ENCODE results near the gene WSCD2. TPM values are rescaled to one million over a fixed set of nuclear protein-coding genes. Genes with fewer than 3 reads are reported as not detected.

The WSCD2 gene
- total RNA-seq, 1 donor from 2014 or later, result 1.9 TPM

DNA sequence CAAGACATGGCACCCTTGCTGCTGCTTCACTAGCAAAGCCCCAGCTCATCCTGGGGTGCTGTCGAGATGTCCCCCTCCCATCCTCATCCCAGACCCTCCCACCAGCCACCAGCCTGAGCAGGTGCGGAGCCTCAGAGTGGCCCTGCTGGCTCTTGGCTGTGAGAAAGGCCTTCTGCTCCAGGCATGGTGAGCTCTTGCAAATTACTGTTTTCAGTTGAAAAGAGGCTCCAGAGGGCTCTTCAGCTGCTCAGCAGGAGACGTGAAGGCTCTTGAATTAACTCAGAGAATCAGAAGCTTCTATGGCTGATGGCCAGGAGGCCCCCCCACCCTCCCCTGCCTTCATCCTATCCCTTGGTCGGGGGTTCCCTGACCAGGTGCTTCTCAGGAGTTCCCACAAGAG, 44.1 kb downstream of the WSCD2 start:
- peaks cover 3% of the 10 kb centered on the region for H3K27me3 Mint-ChIP-seq
- no peaks in the 10 kb centered on the region for H3K36me3 Mint-ChIP-seq (ENCODE audit: low read depth)
- intact Hi-C loops (cut with micrococcal nuclease), result no loop called here
- TF ChIP-seq, protein P1, sequence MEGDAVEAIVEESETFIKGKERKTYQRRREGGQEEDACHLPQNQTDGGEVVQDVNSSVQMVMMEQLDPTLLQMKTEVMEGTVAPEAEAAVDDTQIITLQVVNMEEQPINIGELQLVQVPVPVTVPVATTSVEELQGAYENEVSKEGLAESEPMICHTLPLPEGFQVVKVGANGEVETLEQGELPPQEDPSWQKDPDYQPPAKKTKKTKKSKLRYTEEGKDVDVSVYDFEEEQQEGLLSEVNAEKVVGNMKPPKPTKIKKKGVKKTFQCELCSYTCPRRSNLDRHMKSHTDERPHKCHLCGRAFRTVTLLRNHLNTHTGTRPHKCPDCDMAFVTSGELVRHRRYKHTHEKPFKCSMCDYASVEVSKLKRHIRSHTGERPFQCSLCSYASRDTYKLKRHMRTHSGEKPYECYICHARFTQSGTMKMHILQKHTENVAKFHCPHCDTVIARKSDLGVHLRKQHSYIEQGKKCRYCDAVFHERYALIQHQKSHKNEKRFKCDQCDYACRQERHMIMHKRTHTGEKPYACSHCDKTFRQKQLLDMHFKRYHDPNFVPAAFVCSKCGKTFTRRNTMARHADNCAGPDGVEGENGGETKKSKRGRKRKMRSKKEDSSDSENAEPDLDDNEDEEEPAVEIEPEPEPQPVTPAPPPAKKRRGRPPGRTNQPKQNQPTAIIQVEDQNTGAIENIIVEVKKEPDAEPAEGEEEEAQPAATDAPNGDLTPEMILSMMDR (IDR thresholded peaks at IDR 0.05), result no peak
- ATAC-seq (ENCODE audit: low read depth) (no peak), DNase-seq (no peak)
- ChIA-PET POLR2A (no interaction called here), CTCF (no interaction called here)
- no peak overlapping the region for H3K4me3 Mint-ChIP-seq
- H3K4me1 Mint-ChIP-seq, result no peaks in the 10 kb centered on the region
- H3K27ac Mint-ChIP-seq, result no peak overlapping the region
- H3K9me3 Mint-ChIP-seq, result no peaks in the 10 kb centered on the region

DNA sequence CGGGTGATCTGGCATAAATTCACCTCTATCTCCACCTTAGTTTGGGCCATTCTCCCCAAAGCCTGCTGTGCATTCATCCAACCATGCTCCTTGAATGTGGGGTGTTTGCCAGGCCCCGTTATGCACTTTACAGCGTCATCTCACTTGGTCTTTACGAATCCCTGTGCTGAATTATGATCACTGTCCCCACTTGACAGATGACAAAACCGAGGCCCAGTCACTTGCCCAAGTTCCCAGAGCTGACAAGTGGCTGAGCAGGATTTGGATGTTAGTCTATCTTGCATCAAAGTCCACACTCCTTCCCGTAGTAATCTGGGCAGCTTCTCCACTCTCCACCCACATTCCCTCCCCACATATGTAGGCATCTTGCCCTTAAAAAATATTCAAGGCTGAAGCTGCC, 44.8 kb downstream of the WSCD2 start:
- Mint-ChIP-seq H3K9me3 (no peaks in the 10 kb centered on the region), H3K4me1 (no peaks in the 10 kb centered on the region), H3K36me3 (ENCODE audit: low read depth) (no peaks in the 10 kb centered on the region), H3K27me3 (peaks cover under 1% of the 10 kb centered on the region), H3K27ac (no peak overlapping the region), H3K4me3 (no peak overlapping the region)
- ATAC-seq (ENCODE audit: low read depth) (no peak), DNase-seq (no peak)
- ChIA-PET POLR2A (no interaction called here), CTCF (no interaction called here)
- intact Hi-C loops (cut with micrococcal nuclease), result no loop called here
- TF ChIP-seq, protein P1 (IDR thresholded peaks at IDR 0.05), result no peak

DNA sequence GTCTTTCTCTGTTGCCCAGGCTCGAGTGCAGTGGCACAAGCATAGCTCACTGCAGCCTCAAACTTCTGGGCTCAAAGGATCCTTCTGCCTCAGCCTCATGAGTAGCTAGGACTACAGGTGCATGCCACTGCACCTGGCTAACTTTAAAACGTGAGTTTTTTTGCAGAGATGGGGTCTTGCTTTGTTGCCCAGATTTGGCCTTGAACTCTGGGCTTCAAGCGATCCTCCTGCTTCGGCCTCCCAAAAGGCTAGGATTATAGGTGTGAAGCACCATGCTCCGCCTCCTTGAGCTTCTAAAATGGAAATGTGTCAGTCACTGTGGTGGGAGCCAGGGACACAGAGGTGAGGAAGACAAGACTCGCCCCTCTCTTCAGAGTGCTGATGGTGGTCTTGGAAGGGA, 45.6 kb downstream of the WSCD2 start:
- no peaks in the 10 kb centered on the region for H3K27me3 Mint-ChIP-seq
- CTCF ChIA-PET, result no interaction called here
- H3K27ac Mint-ChIP-seq, result no peak overlapping the region
- intact Hi-C loops (cut with micrococcal nuclease), result no loop called here
- DNase-seq (no peak), ATAC-seq (ENCODE audit: low read depth) (no peak)
- H3K9me3 Mint-ChIP-seq, result no peaks in the 10 kb centered on the region
- POLR2A ChIA-PET, result no interaction called here
- H3K4me3 Mint-ChIP-seq, result no peak overlapping the region
- no peaks in the 10 kb centered on the region for H3K4me1 Mint-ChIP-seq
- TF ChIP-seq, protein P1 (IDR thresholded peaks at IDR 0.05), result no peak
- H3K36me3 Mint-ChIP-seq (ENCODE audit: low read depth), result no peaks in the 10 kb centered on the region

- Mint-ChIP-seq H3K9me3 (no peaks in the 10 kb centered on the region), H3K4me1 (peaks cover 2% of the 10 kb centered on the region), H3K36me3 (ENCODE audit: low read depth) (no peaks in the 10 kb centered on the region), H3K27me3 (no peaks in the 10 kb centered on the region), H3K4me3 (no peak overlapping the region), H3K27ac (no peak overlapping the region)
- ATAC-seq (ENCODE audit: low read depth) (no peak), DNase-seq (no peak)
- intact Hi-C loops (cut with micrococcal nuclease), result no loop called here
- TF ChIP-seq, protein P1 (IDR thresholded peaks at IDR 0.05), result no peak
- ChIA-PET CTCF (no interaction called here), POLR2A (no interaction called here)
These were observed 46.2 kb downstream of the WSCD2 start for GRCh38 chr12:108175310-108175709.

DNA sequence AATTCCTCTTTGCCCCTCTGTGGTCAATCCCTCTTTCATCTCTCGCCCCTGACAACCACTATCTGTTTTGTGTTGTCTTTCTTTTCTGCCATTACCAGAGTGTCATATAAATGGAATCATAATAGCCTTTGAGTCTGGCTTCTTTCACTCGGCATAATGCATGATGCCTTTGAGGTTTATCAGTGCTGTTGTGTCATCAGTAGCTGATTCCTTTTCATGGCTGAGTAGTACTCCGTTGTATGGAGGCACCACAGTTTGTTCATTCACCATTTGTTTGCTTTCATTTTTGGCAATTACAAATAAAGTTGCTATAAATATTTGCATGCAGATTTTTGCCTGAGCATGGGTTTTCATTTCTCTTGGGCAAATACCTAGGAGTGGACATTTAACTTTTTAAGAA, 47.2 kb downstream of the WSCD2 start:
- no peaks in the 10 kb centered on the region for H3K27me3 Mint-ChIP-seq
- TF ChIP-seq, protein P1 (IDR thresholded peaks at IDR 0.05), result no peak
- DNase-seq (no peak), ATAC-seq (ENCODE audit: low read depth) (no peak)
- CTCF ChIA-PET, result no interaction called here
- intact Hi-C loops (cut with micrococcal nuclease), result no loop called here
- H3K36me3 Mint-ChIP-seq (ENCODE audit: low read depth), result no peaks in the 10 kb centered on the region
- H3K4me1 Mint-ChIP-seq, result peaks cover 9% of the 10 kb centered on the region
- H3K4me3 Mint-ChIP-seq, result no peak overlapping the region
- no peaks in the 10 kb centered on the region for H3K9me3 Mint-ChIP-seq
- POLR2A ChIA-PET, result no interaction called here
- H3K27ac Mint-ChIP-seq, result no peak overlapping the region
